ENCODE measurements around the gene SELENOP.

SELENOP gene

GRCh38 chr5:42756606-42757601 is 54.8 kb downstream of the SELENOP start, which contains the start of gene CCDC152:
Gene CCDC152 (plus strand): TSS chr5:42756818. CDS start chr5:42759122, 2,304 bp downstream.
- peaks cover 4 to 8% (median 7%) of the 10 kb centered on the region in 4 experiments for H3K4me1 ChIP-seq (ENCODE audit: control extremely low read depth in 1 of 4, control insufficient read depth in 4 of 4, insufficient read depth in 4 of 4, low read length in 3 of 4)
- POLR2A ChIA-PET, result no interaction called here

GRCh38 chr5:42753099-42753498 is 58.6 kb downstream of the SELENOP start:
- WGBS (ENCODE audit: insufficient coverage), result 100% methylated on average over 1 of the region's 3 CpGs
- CTCF ChIA-PET, result interaction anchor here (1.6 kb wide), 1 partner anchor 8 kb away, joined by 4 read pairs; no protein-coding TSS in a partner anchor

More at GRCh38 chr5:42756606-42757601, 54.8 kb downstream of the SELENOP start, which contains the start of gene CCDC152:
- Histone ChIP-seq H3K9me3 (ENCODE audit: control extremely low read depth in 1 of 5, control insufficient read depth in 4 of 5, insufficient read depth in 2 of 5, low read depth in 1 of 5, low read length in 4 of 5) (no peaks in the 10 kb centered on the region), H3K27me3 (replicated peaks in 2 of 5; ENCODE audit: control insufficient read depth in 4 of 5, insufficient read depth in 5 of 5, low read length in 4 of 5) (no peaks in the 10 kb centered on the region), H3K4me3 (ENCODE audit: control insufficient read depth in 1 of 7, extremely low read depth in 1 of 7, insufficient read depth in 4 of 7, low read depth in 2 of 7, low read length in 6 of 7) (peak within 1 kb of the TSS in 6 of 7 experiments; percentile 53 to 84 (median 64)), H3K36me3 (ENCODE audit: control insufficient read depth in 4 of 4, insufficient read depth in 4 of 4, low read length in 3 of 4) (no peaks in the 10 kb centered on the region), H3K27ac (ENCODE audit: insufficient read depth in 1 of 2, low read depth in 1 of 2, low read length in 2 of 2, poor library complexity in 1 of 2, severe bottlenecking in 2 of 2) (peak within 1 kb of the TSS in 1 of 2 experiments; percentile 58)
- CTCF ChIA-PET, result interaction anchor here (1.7 kb wide), 1 partner anchor 11 kb away, joined by 5 read pairs; no protein-coding TSS in a partner anchor
- peak; percentile 43 to 62 (median 44) for DNase-seq
- 24% methylated on average over 31 of the region's 35 CpGs for WGBS (ENCODE audit: insufficient coverage)

GRCh38 chr5:42751044-42751443 is 60.6 kb downstream of the SELENOP start:
- H3K36me3 ChIP-seq (ENCODE audit: control insufficient read depth in 4 of 4, insufficient read depth in 4 of 4, low read length in 3 of 4), result no peaks in the 10 kb centered on the region
- ChIA-PET CTCF (interaction anchor here (1.7 kb wide), 1 partner anchor 9 kb away, joined by 5 read pairs; no protein-coding TSS in a partner anchor), POLR2A (no interaction called here)
- WGBS (ENCODE audit: insufficient coverage), result 100% methylated on average over 2 of the region's 5 CpGs
- no peak overlapping the region for H3K27ac ChIP-seq (ENCODE audit: insufficient read depth in 1 of 2, low read depth in 1 of 2, low read length in 2 of 2, poor library complexity in 1 of 2, severe bottlenecking in 2 of 2)
- no peaks in the 10 kb centered on the region for H3K27me3 ChIP-seq (replicated peaks in 2 of 5; ENCODE audit: control insufficient read depth in 4 of 5, insufficient read depth in 5 of 5, low read length in 4 of 5)
- DNase-seq, result no peak
- no peaks in the 10 kb centered on the region for H3K4me1 ChIP-seq (ENCODE audit: control extremely low read depth in 1 of 4, control insufficient read depth in 4 of 4, insufficient read depth in 4 of 4, low read length in 3 of 4)
- no peak overlapping the region for H3K4me3 ChIP-seq (ENCODE audit: control insufficient read depth in 1 of 7, extremely low read depth in 1 of 7, insufficient read depth in 4 of 7, low read depth in 2 of 7, low read length in 6 of 7)
- H3K9me3 ChIP-seq (ENCODE audit: control extremely low read depth in 1 of 5, control insufficient read depth in 4 of 5, insufficient read depth in 2 of 5, low read depth in 1 of 5, low read length in 4 of 5), result no peaks in the 10 kb centered on the region

More at GRCh38 chr5:42753099-42753498, 58.6 kb downstream of the SELENOP start:
- Histone ChIP-seq H3K9me3 (ENCODE audit: control extremely low read depth in 1 of 5, control insufficient read depth in 4 of 5, insufficient read depth in 2 of 5, low read depth in 1 of 5, low read length in 4 of 5) (no peaks in the 10 kb centered on the region), H3K36me3 (ENCODE audit: control insufficient read depth in 4 of 4, insufficient read depth in 4 of 4, low read length in 3 of 4) (no peaks in the 10 kb centered on the region), H3K4me1 (ENCODE audit: control extremely low read depth in 1 of 4, control insufficient read depth in 4 of 4, insufficient read depth in 4 of 4, low read length in 3 of 4) (peaks cover 4 to 8% (median 7%) of the 10 kb centered on the region in 4 experiments), H3K27ac (ENCODE audit: insufficient read depth in 1 of 2, low read depth in 1 of 2, low read length in 2 of 2, poor library complexity in 1 of 2, severe bottlenecking in 2 of 2) (no peak overlapping the region), H3K27me3 (replicated peaks in 2 of 5; ENCODE audit: control insufficient read depth in 4 of 5, insufficient read depth in 5 of 5, low read length in 4 of 5) (no peaks in the 10 kb centered on the region), H3K4me3 (ENCODE audit: control insufficient read depth in 1 of 7, extremely low read depth in 1 of 7, insufficient read depth in 4 of 7, low read depth in 2 of 7, low read length in 6 of 7) (no peak overlapping the region)
- DNase-seq, result no peak
- POLR2A ChIA-PET, result no interaction called here

- ChIA-PET CTCF (interaction anchor here (1.7 kb wide), 1 partner anchor 9 kb away, joined by 5 read pairs; no protein-coding TSS in a partner anchor), POLR2A (no interaction called here)
- no peak for DNase-seq
- Histone ChIP-seq H3K27ac (ENCODE audit: insufficient read depth in 1 of 2, low read depth in 1 of 2, low read length in 2 of 2, poor library complexity in 1 of 2, severe bottlenecking in 2 of 2) (no peak overlapping the region), H3K4me3 (ENCODE audit: control insufficient read depth in 1 of 7, extremely low read depth in 1 of 7, insufficient read depth in 4 of 7, low read depth in 2 of 7, low read length in 6 of 7) (no peak overlapping the region), H3K4me1 (ENCODE audit: control extremely low read depth in 1 of 4, control insufficient read depth in 4 of 4, insufficient read depth in 4 of 4, low read length in 3 of 4) (no peaks in the 10 kb centered on the region), H3K36me3 (ENCODE audit: control insufficient read depth in 4 of 4, insufficient read depth in 4 of 4, low read length in 3 of 4) (no peaks in the 10 kb centered on the region), H3K9me3 (ENCODE audit: control extremely low read depth in 1 of 5, control insufficient read depth in 4 of 5, insufficient read depth in 2 of 5, low read depth in 1 of 5, low read length in 4 of 5) (no peaks in the 10 kb centered on the region), H3K27me3 (replicated peaks in 2 of 5; ENCODE audit: control insufficient read depth in 4 of 5, insufficient read depth in 5 of 5, low read length in 4 of 5) (no peaks in the 10 kb centered on the region)
- WGBS (ENCODE audit: insufficient coverage), result 95% methylated on average over 3 of the region's 5 CpGs
These were observed 61.2 kb downstream of the SELENOP start for GRCh38 chr5:42750507-42750906.
